ENCODE results near the gene HBG2.

HBG2 gene

DNA sequence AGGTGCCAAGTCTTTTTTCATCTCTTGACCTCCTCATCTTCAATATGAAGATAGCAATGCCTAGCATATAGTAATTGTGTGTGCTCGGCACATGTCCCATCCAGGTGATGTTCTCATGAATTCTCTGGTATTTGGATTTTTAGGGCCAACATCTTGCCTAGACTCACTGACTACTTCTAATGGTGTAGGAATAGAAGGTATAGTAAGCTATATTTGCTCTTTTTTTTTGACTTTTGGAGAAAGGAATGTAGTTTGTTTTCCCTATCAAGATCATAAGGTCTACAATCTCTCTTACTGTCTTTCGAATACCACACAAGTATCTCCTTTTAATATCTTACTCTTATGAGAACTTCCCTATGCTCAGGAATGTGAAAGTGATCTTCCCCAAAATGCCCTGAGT lies 23.5 kb downstream of the HBG2 start:
- Histone ChIP-seq H3K4me3 (ENCODE audit: low read depth, low read length) (no peak overlapping the region), H3K9me3 (no peaks in the 10 kb centered on the region), H3K27me3 (no peaks in the 10 kb centered on the region), H3K36me3 (no peaks in the 10 kb centered on the region), H3K4me1 (no peaks in the 10 kb centered on the region)
- TF ChIP-seq, protein P1, sequence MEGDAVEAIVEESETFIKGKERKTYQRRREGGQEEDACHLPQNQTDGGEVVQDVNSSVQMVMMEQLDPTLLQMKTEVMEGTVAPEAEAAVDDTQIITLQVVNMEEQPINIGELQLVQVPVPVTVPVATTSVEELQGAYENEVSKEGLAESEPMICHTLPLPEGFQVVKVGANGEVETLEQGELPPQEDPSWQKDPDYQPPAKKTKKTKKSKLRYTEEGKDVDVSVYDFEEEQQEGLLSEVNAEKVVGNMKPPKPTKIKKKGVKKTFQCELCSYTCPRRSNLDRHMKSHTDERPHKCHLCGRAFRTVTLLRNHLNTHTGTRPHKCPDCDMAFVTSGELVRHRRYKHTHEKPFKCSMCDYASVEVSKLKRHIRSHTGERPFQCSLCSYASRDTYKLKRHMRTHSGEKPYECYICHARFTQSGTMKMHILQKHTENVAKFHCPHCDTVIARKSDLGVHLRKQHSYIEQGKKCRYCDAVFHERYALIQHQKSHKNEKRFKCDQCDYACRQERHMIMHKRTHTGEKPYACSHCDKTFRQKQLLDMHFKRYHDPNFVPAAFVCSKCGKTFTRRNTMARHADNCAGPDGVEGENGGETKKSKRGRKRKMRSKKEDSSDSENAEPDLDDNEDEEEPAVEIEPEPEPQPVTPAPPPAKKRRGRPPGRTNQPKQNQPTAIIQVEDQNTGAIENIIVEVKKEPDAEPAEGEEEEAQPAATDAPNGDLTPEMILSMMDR (IDR thresholded peaks at IDR 0.05; ENCODE audit: low read depth, low read length): no peak
- no peak for DNase-seq

DNA sequence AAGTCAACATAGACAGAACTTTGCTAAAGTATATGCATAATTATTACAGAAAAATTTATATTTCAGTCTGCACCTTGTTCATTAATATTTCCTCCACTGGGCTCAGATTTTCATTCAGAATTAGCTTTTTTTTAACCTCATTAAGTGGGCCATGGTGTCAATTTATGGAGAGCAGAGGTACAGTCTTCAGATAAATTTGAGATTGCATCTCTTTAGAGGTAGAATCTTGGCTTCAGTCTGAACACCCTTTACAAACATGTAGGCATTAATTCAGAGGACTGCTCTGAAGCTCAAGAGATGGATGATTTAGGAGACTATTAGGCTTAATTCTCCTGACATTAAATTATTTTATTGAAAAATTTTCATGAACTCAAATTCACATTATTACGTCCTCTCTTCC lies 24.3 kb downstream of the HBG2 start:
- no peaks in the 10 kb centered on the region for H3K4me1 ChIP-seq

DNA sequence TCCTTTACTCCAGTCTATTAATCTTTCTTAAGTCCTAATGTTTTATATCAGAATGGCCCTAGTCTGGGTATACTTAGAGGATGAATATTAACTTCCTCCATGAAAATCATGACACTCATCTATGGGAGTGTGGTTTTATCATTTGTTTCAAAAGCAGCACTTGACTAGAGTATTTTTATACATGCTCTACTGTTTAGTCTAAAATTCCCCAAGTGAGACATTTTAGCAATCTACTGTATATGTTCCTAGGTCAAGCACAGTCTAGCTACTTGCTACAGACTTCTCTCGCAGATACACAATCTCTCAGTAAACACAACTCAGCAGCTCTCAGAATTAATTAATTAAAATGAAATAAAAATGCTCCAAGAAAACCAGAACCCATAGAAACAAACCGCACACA lies 24.8 kb downstream of the HBG2 start:
- Histone ChIP-seq H3K27me3 (no peaks in the 10 kb centered on the region), H3K4me1 (no peaks in the 10 kb centered on the region), H3K9me3 (no peaks in the 10 kb centered on the region), H3K36me3 (no peaks in the 10 kb centered on the region), H3K4me3 (ENCODE audit: low read depth, low read length) (no peak overlapping the region)
- TF ChIP-seq, protein P1 (IDR thresholded peaks at IDR 0.05; ENCODE audit: low read depth, low read length): no peak
- DNase-seq: no peak

More for the DNA sequence above, 24.3 kb downstream of the HBG2 start:
- no peaks in the 10 kb centered on the region for H3K27me3 ChIP-seq
- no peak for DNase-seq
- no peaks in the 10 kb centered on the region for H3K36me3 ChIP-seq
- TF ChIP-seq, protein P1 (IDR thresholded peaks at IDR 0.05; ENCODE audit: low read depth, low read length): no peak
- no peaks in the 10 kb centered on the region for H3K9me3 ChIP-seq
- H3K4me3 ChIP-seq (ENCODE audit: low read depth, low read length): no peak overlapping the region

DNA sequence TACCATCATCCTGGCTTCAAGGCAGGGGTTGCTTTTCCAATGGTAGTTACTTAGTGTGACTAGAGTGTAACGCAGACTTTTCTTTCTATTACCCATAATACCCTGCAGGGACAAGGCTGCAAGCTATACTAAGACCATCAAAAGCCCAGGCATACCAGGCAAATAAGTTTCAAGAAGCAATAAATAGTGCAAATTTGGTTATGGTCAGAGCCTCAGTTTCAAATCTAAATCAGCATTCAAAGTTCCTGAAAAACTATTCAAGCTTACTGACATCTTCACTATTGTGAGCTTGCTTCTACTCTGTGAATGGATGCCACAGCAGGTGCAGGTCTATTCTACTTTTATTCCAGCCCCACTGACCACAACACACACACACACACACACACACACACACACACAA lies 25.2 kb downstream of the HBG2 start:
- no peaks in the 10 kb centered on the region for H3K4me1 ChIP-seq
- no peak overlapping the region for H3K4me3 ChIP-seq (ENCODE audit: low read depth, low read length)
- no peaks in the 10 kb centered on the region for H3K27me3 ChIP-seq
- TF ChIP-seq, protein P1 (IDR thresholded peaks at IDR 0.05; ENCODE audit: low read depth, low read length): no peak
- no peaks in the 10 kb centered on the region for H3K36me3 ChIP-seq
- DNase-seq: no peak
- H3K9me3 ChIP-seq: no peaks in the 10 kb centered on the region

DNA sequence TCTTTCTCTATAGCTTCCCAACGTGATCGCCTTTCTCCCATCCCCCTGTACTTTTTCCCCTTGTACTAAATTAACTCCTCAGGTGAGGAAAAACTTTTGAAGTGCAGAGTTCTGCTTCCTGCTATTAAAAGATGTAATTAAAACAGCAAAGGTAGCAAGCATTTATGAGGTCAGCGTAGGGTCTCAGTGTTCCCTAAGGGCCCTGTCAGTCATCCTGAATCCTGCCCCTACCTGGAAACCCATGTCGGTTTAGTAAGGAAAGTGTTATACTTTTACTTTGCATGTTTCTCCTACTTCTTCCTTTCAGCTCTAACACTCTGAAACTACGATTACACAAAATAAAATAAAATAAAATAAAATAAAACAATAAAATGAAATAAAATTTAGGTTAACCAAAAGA lies 26.5 kb downstream of the HBG2 start:
- Histone ChIP-seq H3K27me3 (no peaks in the 10 kb centered on the region), H3K9me3 (no peaks in the 10 kb centered on the region), H3K4me3 (ENCODE audit: low read depth, low read length) (no peak overlapping the region), H3K4me1 (no peaks in the 10 kb centered on the region), H3K36me3 (no peaks in the 10 kb centered on the region)
- TF ChIP-seq, protein P1 (IDR thresholded peaks at IDR 0.05; ENCODE audit: low read depth, low read length): no peak
- DNase-seq: no peak

DNA sequence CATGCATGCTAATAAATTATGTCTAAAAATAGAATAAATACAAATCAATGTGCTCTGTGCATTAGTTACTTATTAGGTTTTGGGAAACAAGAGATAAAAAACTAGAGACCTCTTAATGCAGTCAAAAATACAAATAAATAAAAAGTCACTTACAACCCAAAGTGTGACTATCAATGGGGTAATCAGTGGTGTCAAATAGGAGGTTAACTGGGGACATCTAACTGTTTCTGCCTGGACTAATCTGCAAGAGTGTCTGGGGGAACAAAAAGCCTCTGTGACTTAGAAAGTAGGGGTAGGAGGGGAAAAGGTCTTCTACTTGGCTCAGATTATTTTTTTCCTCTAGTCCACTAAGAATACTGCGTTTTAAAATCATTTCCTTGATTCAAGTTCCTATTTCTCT lies 26.9 kb downstream of the HBG2 start:
- Histone ChIP-seq H3K9me3 (no peaks in the 10 kb centered on the region), H3K27me3 (no peaks in the 10 kb centered on the region), H3K4me1 (no peaks in the 10 kb centered on the region), H3K4me3 (ENCODE audit: low read depth, low read length) (no peak overlapping the region), H3K36me3 (no peaks in the 10 kb centered on the region)
- TF ChIP-seq, protein P1 (IDR thresholded peaks at IDR 0.05; ENCODE audit: low read depth, low read length): no peak
- no peak for DNase-seq
